Calu3 (cell line): ENCODE measurements around the gene FHIT. TPM values are rescaled to one million over a fixed set of nuclear protein-coding genes. Genes with fewer than 3 reads are reported as not detected.

Experiments used
- BruUV-seq: library from RNA; stranded (reverse); fragments of 400-500 nt; replicated peaks from 2 replicates; lab custom pipeline; 2021; lab: Mats Ljungman, UMichigan
- CTCF ChIA-PET: fragments of 300-600 bp; sonication (Branson Sonifier 250); formaldehyde crosslinking; loops from one replicate; lab custom pipeline; 2022; ENCODE audit warnings: antibody characterized with exemption; lab: Charles Lee
- DNase-seq: peaks from one replicate; pipeline ENCODE4 v3.0.0; 2022
- H3K27ac Mint-ChIP-seq: one replicate; pipeline ENCODE4 v1.8.0; 2022; ENCODE audit warnings: mixed read lengths; ENCODE audit not compliant: unreplicated experiment
- H3K27me3 Mint-ChIP-seq: one replicate; pipeline ENCODE4 v1.8.0; 2022; ENCODE audit warnings: mixed read lengths; ENCODE audit not compliant: unreplicated experiment
- H3K36me3 Mint-ChIP-seq: one replicate; pipeline ENCODE4 v1.8.0; 2022; ENCODE audit warnings: mild to moderate bottlenecking, moderate library complexity, mixed read lengths; ENCODE audit not compliant: insufficient read depth, unreplicated experiment
- H3K4me1 Mint-ChIP-seq: one replicate; pipeline ENCODE4 v1.8.0; 2022; ENCODE audit warnings: mild to moderate bottlenecking, low read depth, mixed read lengths; ENCODE audit not compliant: unreplicated experiment
- H3K4me3 Mint-ChIP-seq: one replicate; pipeline ENCODE4 v1.8.0; 2022; ENCODE audit warnings: mild to moderate bottlenecking, low read depth, moderate library complexity, mixed read lengths; ENCODE audit not compliant: unreplicated experiment
- H3K9me3 Mint-ChIP-seq: one replicate; pipeline ENCODE4 v1.8.0; 2022; ENCODE audit warnings: low read depth, mixed read lengths; ENCODE audit not compliant: unreplicated experiment
- intact Hi-C: fragments of 100-400 bp; cut with micrococcal nuclease; formaldehyde crosslinking; loops from one replicate; pipeline ENCODE4 v1.10.0; 2022; ENCODE audit not compliant: unreplicated experiment
- total RNA-seq: library from RNA; stranded (reverse); gene quantifications from 2 replicates; pipeline ENCODE4 v1.2.3, GENCODE V29; 2022
- TF ChIP-seq, protein P1 (sequence below): fragments of 200-600 bp; IDR thresholded peaks from one replicate; pipeline ENCODE4 v1.8.0; 2022; ENCODE audit warnings: antibody characterized with exemption; ENCODE audit not compliant: unreplicated experiment

FHIT gene
- total RNA-seq, 1 experiment from 2014 or later: 6.2 TPM

GRCh38 chr3:61015408-61015807 lies 235.8 kb downstream of the FHIT start:
- Mint-ChIP-seq H3K36me3 (no peaks in the 10 kb centered on the region), H3K27me3 (no peaks in the 10 kb centered on the region), H3K4me3 (no peak overlapping the region), H3K9me3 (no peaks in the 10 kb centered on the region), H3K4me1 (no peaks in the 10 kb centered on the region), H3K27ac (no peak overlapping the region)
- DNase-seq: no peak
- no TSS peak for BruUV-seq
- TF ChIP-seq, protein P1, sequence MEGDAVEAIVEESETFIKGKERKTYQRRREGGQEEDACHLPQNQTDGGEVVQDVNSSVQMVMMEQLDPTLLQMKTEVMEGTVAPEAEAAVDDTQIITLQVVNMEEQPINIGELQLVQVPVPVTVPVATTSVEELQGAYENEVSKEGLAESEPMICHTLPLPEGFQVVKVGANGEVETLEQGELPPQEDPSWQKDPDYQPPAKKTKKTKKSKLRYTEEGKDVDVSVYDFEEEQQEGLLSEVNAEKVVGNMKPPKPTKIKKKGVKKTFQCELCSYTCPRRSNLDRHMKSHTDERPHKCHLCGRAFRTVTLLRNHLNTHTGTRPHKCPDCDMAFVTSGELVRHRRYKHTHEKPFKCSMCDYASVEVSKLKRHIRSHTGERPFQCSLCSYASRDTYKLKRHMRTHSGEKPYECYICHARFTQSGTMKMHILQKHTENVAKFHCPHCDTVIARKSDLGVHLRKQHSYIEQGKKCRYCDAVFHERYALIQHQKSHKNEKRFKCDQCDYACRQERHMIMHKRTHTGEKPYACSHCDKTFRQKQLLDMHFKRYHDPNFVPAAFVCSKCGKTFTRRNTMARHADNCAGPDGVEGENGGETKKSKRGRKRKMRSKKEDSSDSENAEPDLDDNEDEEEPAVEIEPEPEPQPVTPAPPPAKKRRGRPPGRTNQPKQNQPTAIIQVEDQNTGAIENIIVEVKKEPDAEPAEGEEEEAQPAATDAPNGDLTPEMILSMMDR: no peak
- CTCF ChIA-PET: no interaction called here
- intact Hi-C loops: no loop called here

GRCh38 chr3:61008998-61009380 lies 242.3 kb downstream of the FHIT start:
- Mint-ChIP-seq H3K36me3 (no peaks in the 10 kb centered on the region), H3K4me3 (no peak overlapping the region), H3K9me3 (no peaks in the 10 kb centered on the region), H3K27me3 (no peaks in the 10 kb centered on the region), H3K27ac (no peak overlapping the region), H3K4me1 (no peaks in the 10 kb centered on the region)
- DNase-seq: no peak
- CTCF ChIA-PET: no interaction called here
- BruUV-seq: no TSS peak
- intact Hi-C loops: no loop called here
- TF ChIP-seq, protein P1: no peak

DNA sequence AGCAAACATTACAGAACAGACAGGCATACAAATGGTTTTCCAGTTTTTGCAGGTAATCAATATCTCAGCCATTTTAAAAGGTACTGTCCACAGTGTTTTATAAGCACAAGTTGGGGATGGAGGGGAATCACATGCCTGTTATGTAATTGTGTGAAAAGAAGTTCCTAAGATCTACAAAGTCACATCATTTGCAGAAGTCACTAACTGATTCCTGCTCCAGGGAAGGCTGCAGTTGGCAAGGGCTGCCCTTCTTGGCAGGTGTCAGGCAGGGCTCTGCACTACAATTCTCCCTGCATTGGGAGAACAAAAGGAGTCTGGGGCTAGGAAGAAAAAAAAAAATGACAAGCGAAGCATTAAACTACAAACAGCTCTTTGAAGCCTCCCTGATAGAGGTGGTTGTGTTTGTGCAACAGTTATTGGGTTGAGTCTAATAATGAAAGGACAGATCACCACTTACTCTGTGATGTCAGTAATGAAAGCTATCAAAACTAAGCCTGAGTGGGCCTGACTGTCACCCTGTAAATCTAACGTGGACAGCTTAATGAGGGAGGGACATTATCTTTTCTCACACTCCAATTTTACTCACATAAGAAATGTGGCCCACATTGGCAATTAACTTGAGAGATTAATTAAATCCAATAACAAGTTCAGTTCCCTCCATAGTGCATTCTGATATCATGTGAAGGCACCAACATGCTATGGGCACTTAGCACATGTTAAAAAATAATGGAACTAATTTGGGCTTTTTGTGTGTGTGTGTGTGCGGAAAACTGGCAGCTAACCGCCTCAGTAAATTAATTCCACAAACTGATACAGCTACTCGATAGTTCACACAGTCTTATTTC lies 242.9 kb downstream of the FHIT start:
- DNase-seq: no peak
- H3K27me3 Mint-ChIP-seq: no peaks in the 10 kb centered on the region
- H3K36me3 Mint-ChIP-seq: no peaks in the 10 kb centered on the region
- BruUV-seq: no TSS peak
- H3K9me3 Mint-ChIP-seq: no peaks in the 10 kb centered on the region
- H3K4me1 Mint-ChIP-seq: no peaks in the 10 kb centered on the region
- TF ChIP-seq, protein P1: no peak
- no peak overlapping the region for H3K4me3 Mint-ChIP-seq
- H3K27ac Mint-ChIP-seq: no peak overlapping the region
- intact Hi-C loops: no loop called here
- CTCF ChIA-PET: no interaction called here

- Mint-ChIP-seq H3K36me3 (no peaks in the 10 kb centered on the region), H3K27me3 (no peaks in the 10 kb centered on the region), H3K4me3 (no peak overlapping the region), H3K4me1 (no peaks in the 10 kb centered on the region), H3K27ac (no peak overlapping the region), H3K9me3 (no peaks in the 10 kb centered on the region)
- no peak for DNase-seq
- CTCF ChIA-PET: no interaction called here
- no TSS peak for BruUV-seq
- intact Hi-C loops: no loop called here
- TF ChIP-seq, protein P1: no peak
Measured at GRCh38 chr3:61005591-61005990, 245.7 kb downstream of the FHIT start.
